Neutrophil (primary cell): ENCODE data around the gene GABRR2.

ENCODE experiments used
- H3K27ac ChIP-seq: fragments of 200-600 bp; sonication (generic); 2 replicates; pipeline ENCODE4 v1.5.1; 2016; ENCODE audit warnings: mild to moderate bottlenecking, moderate library complexity
- H3K27me3 ChIP-seq: fragments of 200-600 bp; sonication (generic); 2 replicates; pipeline ENCODE4 v1.6.0; 2016; ENCODE audit warnings: mild to moderate bottlenecking
- H3K36me3 ChIP-seq: fragments of 200-600 bp; sonication (generic); 2 replicates; pipeline ENCODE4 v1.5.1; 2017
- H3K4me1 ChIP-seq, 2 experiments: fragments of 200-600 bp in 1 of 2; sonication (generic) in 1 of 2; 1 replicate in 1 of 2; 2 replicates in 1 of 2; pipeline versions ENCODE4 v1.5.1 to v1.6.1; 2013 to 2016; ENCODE audit warnings: low read depth in 1 of 2, low read length in 1 of 2, mild to moderate bottlenecking in 1 of 2, moderate library complexity in 1 of 2; ENCODE audit not compliant: control insufficient read depth in 1 of 2, insufficient read depth in 1 of 2
- H3K4me3 ChIP-seq, 2 experiments: fragments of 200-600 bp in 1 of 2; sonication (generic) in 1 of 2; 1 replicate in 1 of 2; 2 replicates in 1 of 2; pipeline ENCODE4 v1.5.1; 2013 to 2016; ENCODE audit warnings: low read depth in 1 of 2, low read length in 1 of 2, mild to moderate bottlenecking in 1 of 2, moderate library complexity in 1 of 2
- H3K9me3 ChIP-seq: fragments of 200-600 bp; sonication (generic); 2 replicates; pipeline ENCODE4 v1.5.1; 2016
- CTCF ChIP-seq: fragments of 200-600 bp; sonication (generic); IDR thresholded peaks from 2 replicates; pipeline ENCODE4 v1.5.1; 2016; ENCODE audit warnings: antibody characterized with exemption

The GABRR2 gene

GRCh38 chr6:89281779-89282246 is 33.3 kb downstream of the GABRR2 start:
- no peaks in the 10 kb centered on the region for H3K27me3 ChIP-seq

GRCh38 chr6:89278956-89279355 is 36.1 kb downstream of the GABRR2 start:
- H3K36me3 ChIP-seq = no peaks in the 10 kb centered on the region
- no peak for TF ChIP-seq CTCF
- no peaks in the 10 kb centered on the region for H3K9me3 ChIP-seq
- no peak overlapping the region for H3K27ac ChIP-seq
- H3K4me1 ChIP-seq = peaks cover 0 to 2% of the 10 kb centered on the region in 2 experiments
- H3K27me3 ChIP-seq = no peaks in the 10 kb centered on the region
- H3K4me3 ChIP-seq = no peak overlapping the region

More at GRCh38 chr6:89281779-89282246, 33.3 kb downstream of the GABRR2 start:
- no peak overlapping the region for H3K4me3 ChIP-seq
- H3K36me3 ChIP-seq = no peaks in the 10 kb centered on the region
- H3K4me1 ChIP-seq = peaks cover 0 to 2% of the 10 kb centered on the region in 2 experiments
- no peaks in the 10 kb centered on the region for H3K9me3 ChIP-seq
- no peak overlapping the region for H3K27ac ChIP-seq
- TF ChIP-seq CTCF = peak; percentile 87

- TF ChIP-seq CTCF = no peak
- Histone ChIP-seq H3K4me3 (no peak overlapping the region), H3K27me3 (no peaks in the 10 kb centered on the region), H3K4me1 (peaks cover 10 to 11% of the 10 kb centered on the region in 2 experiments), H3K36me3 (no peaks in the 10 kb centered on the region), H3K9me3 (no peaks in the 10 kb centered on the region), H3K27ac (no peak overlapping the region)
Observed at GRCh38 chr6:89275900-89276299, 39.2 kb downstream of the GABRR2 start.

GRCh38 chr6:89273816-89274215 is 41.3 kb downstream of the GABRR2 start:
- H3K27me3 ChIP-seq = no peaks in the 10 kb centered on the region
- H3K27ac ChIP-seq = no peak overlapping the region
- H3K36me3 ChIP-seq = no peaks in the 10 kb centered on the region
- no peak for TF ChIP-seq CTCF
- no peaks in the 10 kb centered on the region for H3K9me3 ChIP-seq
- peaks cover 11 to 15% of the 10 kb centered on the region in 2 experiments for H3K4me1 ChIP-seq
- H3K4me3 ChIP-seq = no peak overlapping the region

- Histone ChIP-seq H3K27me3 (no peaks in the 10 kb centered on the region), H3K9me3 (no peaks in the 10 kb centered on the region), H3K36me3 (no peaks in the 10 kb centered on the region), H3K4me1 (peaks cover 11 to 15% of the 10 kb centered on the region in 2 experiments), H3K4me3 (no peak overlapping the region), H3K27ac (no peak overlapping the region)
- no peak for TF ChIP-seq CTCF
Observed at GRCh38 chr6:89272596-89272995, 42.5 kb downstream of the GABRR2 start.
